Measurements from ENCODE around the gene CNTROB.

Gene CNTROB

DNA sequence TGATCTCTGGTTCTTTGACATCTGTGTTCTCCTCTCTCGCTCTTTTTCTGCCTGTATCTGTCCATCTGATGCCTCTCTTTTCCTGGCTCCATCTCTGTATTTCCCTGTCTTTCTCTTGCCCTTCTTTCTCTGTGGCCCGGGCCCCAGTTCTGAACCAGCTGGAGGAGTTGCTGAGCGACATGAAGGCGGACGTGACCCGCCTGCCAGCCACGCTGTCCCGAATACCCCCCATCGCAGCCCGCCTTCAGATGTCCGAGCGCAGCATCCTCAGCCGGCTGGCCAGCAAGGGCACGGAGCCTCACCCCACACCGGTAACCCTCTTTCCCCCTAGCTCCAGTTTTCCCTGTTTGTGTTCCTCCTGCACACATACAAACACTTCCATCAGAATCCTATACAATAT lies 21.7 kb upstream of the CNTROB start:
- no peak for DNase-seq

DNA sequence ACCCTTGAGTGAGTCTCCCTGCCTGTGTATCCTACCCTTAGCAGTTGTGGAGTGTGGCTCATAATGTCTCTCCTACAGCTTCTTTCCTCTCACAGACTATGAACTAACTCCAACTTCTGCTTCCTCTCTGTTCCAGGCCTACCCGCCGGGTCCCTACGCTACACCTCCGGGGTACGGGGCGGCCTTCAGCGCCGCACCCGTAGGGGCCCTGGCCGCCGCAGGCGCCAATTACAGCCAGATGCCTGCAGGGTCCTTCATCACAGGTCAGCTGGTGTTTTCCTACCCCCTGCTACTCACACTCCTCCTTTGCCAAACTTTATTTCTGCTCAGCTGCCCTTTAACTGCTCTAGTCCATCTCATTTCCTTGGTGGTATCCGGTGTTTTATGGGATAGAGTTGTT lies 21.3 kb upstream of the CNTROB start:
- DNase-seq: no peak

- DNase-seq: no peak
Observed at GRCh38 chr17:7911116-7911515, 20.9 kb upstream of the CNTROB start.

DNA sequence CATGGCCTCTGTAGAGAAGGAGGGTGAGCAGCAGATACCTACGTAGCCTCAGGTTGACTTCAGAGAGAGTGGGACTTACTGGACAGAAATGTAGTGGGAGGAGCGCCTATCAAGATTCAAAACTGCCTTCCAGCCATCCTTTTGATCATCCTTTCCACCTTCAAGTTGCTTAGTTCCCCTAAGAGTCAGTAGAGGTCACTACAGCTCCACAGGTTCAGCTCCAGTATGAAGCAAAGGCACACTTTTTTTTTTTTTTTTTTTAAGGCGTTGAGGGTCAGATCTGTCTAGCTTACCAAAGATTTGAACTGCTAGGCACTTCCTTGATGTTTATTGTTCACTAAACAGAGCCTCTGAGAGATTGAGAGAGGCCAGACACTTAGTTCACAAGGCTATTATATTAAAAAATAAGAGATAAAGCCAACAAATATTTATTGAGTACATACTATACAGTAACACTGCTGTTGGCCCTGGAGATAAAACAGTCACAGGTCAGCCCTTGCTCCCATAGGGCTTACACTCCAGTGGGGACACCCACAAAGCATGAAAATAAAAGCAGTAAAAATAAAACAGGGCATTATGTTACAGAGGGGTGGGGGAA lies 19.0 kb upstream of the CNTROB start:
- peak; percentile 30 for DNase-seq

DNA sequence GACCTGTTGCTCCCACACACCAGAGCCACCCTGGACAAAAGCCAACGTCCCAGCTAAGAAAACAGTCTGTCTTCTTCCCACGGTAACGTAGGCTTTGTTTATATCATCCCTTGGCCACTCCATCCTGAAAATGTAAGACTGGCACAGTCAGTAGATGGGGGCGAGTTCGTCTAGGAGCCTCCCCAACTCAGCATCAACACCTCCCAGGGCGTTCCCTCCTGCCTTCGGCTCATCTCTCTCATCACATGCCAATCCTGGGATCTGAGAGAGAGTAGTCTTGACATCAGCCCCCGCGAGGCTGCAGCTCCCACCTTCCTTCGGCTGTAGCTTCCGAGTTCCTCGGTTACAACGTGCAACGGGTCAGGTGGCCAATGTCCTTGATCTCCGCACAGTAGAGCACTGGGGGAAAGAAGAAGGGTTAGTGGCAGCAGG lies 16.8 kb upstream of the CNTROB start:
- DNase-seq: no peak

DNA sequence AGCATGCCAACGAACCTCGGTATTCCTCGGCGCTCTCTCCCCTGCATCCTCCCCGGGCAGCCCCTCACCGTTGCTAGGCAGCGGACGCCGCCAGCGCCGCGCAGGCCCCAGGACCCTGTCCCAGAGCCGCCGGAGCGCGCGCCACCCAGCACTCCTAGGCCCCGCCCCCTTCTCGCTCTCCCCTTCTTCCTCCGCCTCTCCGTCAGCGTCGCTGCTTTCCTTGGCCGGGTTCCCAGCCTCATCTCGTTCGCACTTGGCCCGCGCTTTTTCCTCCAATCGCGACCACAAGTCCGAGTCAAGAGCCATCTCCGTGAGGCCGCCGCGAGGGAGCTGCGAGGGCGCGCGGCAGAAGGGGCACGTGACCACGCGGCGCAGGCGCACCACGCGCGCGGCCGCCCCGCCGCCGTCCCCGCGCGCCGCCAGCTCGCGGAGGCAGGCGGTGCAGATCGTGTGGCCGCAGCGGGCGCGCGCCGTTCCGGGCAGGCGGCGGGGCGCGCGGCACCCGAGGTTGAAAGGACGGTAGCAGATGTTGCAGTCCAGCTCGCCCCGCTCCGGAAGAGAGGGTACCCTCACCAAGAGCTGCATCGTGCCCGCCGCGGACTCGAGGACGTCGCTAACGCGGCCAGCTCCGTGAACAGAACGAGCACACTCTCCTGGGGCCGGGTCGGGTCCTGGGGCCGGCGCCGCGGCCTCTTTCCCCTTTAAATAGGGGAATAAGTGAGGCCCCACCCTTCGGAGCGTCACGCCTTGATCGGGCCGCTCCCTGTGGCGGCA lies 16.2 kb upstream of the CNTROB start, which contains the start of gene RNF227:
Gene RNF227, minus strand, starts transcription at position 679 of the 774 bp plus-strand sequence. Its CDS starts 94 bp downstream, at position 585.
- DNase-seq: peak; percentile 75

DNA sequence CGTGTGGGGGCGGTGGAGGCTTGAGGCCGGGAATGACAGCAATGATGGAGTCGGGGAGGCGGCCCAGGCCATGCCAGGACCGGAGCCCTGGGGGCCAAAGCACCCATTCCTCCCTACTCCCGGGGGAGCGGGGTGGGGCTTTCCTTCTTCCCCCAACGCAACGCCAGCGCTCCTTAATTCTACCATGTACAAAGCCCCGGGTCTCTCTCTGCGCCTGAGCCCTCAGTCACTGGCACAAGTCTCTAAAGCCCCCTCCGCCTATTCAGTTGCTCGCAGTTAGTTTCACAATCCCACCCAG lies 15.7 kb upstream of the CNTROB start:
- no peak for DNase-seq

- DNase-seq: no peak
Observed at GRCh38 chr17:7916808-7917207, 15.2 kb upstream of the CNTROB start.

DNA sequence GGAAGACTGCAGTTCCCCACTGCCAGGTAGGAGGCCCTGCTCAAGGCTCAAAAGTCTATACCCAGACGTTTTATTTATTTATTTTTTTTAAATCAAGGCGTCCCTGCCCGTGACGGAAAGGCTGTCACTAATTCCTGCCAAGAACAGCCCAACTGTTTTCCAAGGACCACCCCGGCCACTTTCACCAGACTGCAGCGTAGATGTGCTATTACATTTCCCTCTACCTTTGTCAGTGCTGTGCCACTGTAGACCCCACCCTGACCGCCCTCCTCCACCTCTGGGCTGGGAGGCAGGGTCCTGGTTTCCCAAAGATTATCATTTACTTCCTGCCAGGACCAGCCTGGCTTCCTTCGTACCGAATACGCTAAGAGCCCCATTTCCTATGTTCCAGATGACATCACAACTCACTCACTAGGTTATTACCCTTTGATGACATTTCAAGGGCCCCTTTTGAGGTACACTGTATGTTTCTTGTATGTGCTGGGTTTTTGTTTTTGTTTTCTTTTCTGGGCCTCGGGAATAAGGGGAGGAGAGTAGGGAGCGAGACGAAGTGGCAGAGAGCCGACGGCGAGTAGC lies 9.6 kb upstream of the CNTROB start:
- no peak for DNase-seq

- peak; percentile 81 for DNase-seq
Observed at GRCh38 chr17:7922845-7923628, 9.0 kb upstream of the CNTROB start.

GRCh38 chr17:7927596-7927995 lies 4.4 kb upstream of the CNTROB start:
- no peak for DNase-seq

GRCh38 chr17:7929158-7930023 lies 2.6 kb upstream of the CNTROB start, which contains the start of gene KCNAB3:
TSS of gene KCNAB3 (minus strand) at chr17:7929856. CDS start at chr17:7929435, 421 bp downstream.
- DNase-seq: no peak

DNA sequence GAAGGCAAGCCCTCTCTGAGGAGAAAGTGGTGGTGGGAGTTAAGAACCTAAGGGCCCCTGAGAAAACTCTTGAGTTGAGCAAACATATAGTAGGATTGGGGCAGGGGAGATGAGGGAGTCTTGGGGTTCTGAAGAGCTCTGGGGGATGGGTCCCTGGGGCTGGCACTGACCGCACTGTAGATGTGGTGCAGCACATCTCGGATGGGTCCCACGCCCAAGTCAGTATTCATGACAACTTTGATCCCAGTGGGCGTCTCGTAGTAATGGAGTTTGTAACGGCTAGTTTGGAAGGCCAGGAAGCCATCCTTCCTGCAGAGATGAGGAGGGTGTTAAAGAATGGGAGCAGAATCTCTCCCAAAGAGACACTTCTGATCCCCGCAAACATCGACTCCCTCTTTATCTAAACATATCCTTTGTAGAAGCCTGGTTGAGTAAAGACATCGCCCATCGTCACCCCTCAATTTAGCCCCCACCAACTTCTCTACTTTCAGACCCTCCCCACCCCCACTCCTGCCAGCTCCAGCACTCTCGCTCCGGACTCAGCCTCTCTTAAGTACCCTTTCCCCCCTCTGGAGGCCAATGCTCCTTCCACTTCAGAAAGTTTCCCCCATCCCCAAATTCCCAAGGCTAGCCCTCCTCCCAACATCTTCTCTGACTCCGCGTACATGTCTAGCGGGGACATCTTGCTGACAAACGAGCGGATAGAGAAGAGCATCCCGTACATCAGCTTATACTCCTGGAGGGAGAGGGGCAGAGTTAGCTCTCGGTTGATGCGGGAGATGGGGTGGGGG lies 970 bp upstream of the CNTROB start:
- no peak for DNase-seq

DNA sequence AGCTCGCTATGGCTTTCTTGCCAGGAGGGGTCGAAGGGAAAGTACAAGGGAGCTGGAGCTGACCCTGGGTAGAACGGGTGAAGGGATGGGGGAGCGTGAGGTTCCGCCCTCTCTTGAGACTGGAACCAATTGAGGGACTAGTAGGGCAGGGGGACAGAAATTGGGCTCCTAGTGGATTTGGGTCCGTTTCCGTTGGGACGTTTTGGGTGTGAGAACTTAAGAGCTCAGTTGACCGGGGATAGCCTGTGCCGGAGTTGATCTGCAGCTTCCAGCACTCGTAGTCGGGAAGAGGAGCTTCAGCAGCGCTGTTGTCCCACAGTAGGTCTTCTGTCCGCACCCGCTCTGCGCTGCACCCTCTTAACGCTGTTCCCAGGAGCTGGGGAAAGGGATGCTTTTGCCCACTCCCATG lies 481 bp downstream of the CNTROB start:
- DNase-seq: no peak

DNA sequence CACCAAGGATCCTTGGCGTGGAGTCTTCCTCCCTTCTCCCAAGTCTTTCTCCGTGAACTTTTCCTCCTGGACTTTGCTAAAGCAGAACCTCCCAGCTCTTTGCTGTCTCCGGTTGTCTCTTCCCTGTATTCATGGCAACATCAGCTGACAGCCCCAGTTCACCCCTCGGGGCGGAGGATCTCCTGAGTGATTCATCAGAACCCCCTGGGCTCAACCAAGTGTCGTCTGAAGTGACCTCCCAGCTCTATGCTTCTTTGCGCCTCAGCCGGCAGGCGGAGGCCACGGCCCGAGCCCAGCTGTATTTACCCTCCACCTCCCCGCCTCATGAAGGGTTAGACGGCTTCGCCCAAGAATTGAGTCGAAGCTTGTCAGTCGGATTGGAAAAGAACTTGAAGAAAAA lies 943 bp downstream of the CNTROB start:
- no peak for DNase-seq

GRCh38 chr17:7935859-7936258 lies 3.9 kb downstream of the CNTROB start:
- DNase-seq: no peak

DNA sequence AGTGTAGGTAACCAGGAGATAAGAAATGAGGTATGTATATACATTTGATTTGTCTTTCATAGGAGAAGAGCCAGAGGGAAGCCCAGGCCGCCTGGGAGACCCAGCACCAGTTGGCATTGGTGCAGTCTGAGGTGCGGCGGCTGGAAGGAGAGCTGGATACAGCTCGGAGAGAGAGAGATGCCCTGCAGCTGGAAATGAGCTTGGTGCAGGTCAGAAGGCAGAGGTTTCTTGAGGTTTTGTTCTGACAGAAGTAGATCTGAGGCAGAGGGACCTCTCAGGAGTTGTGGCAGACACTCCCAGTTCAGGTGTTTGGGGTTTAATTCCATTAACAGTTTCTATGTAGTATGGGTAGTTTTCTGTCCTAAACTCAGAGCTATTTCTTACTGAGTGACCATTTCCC lies 8.0 kb downstream of the CNTROB start:
- no peak for DNase-seq

DNA sequence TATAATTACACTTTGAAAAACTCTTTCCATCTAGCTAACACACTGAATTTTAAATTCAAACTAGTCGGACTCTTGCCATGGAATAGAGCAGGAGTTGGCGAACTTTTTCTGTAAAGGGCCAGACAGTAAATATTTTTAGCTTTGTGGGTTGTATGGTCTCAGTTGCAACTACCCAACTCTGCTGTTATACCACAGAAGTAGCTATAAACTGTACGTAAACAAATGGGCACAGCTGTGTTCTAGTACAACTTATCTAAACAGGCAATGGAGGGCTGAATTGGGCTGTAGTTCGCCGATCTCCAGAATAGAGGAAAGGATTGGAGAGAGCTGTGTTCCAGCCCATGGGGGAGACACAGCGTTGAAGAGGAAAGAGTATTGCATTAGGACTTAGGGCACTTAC lies 8.7 kb downstream of the CNTROB start:
- DNase-seq: no peak

DNA sequence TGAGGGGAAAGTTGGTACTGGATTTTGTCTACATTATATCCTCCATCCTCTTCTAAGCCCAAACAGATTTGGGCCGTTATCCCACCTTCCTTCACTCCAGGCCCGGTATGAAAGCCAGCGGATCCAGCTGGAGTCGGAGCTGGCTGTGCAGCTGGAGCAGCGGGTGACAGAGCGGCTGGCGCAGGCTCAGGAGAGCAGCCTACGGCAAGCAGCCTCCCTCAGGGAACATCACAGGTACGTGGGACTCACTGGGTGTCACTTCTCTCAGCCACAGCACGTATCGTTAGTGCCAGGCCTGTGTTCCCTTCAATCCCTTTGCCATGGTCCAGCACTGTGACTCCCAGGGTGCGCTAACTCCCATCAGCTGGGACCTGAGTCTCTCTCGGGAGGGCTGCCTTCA lies 11.3 kb downstream of the CNTROB start:
- DNase-seq: no peak

GRCh38 chr17:7944326-7944725 lies 12.3 kb downstream of the CNTROB start:
- DNase-seq: no peak

DNA sequence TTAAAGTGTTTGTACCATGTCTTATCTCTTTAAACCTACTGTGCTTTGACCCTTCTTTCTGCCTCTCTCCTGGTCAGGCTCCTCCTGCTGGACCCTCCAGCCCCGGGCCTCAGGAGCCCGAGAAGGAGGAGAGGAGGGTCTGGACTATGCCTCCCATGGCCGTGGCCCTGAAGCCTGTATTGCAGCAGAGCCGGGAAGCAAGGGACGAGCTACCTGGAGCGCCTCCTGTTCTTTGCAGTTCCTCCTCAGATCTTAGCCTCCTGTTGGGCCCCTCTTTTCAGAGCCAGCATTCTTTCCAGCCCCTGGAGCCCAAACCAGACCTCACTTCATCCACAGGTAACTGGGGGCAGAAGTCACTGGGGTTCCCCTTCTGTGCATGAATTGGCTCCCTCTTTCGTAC lies 13.6 kb downstream of the CNTROB start:
- DNase-seq: no peak

DNA sequence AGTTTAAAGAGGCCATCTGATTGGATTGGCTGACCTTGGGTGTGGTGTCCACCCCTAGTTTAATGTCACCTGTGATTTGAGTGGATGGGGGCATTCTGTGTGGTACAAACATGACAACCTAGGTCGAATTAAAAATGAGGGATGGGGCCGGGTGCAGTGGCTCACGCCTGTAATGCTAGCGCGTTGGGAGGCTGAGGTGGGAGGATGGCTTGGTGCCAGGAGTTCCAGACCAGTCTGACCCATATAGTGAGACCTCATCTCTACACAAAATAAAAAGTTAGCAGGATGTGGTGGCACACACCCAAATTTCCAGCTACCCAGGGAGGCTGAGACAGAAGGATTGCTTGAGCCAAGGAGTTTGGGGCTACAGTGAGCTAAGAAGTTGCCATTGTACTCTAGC lies 14.4 kb downstream of the CNTROB start:
- no peak for DNase-seq
